OCI-LY1 (cell line): Measurements from ENCODE around the gene DCAF4.

Experiments used
- CTCF ChIP-seq: fragments of 200-600 bp; sonication (generic), shearing (Covaris generic); IDR thresholded peaks from 2 replicates; pipeline ENCODE4 v1.5.1; 2017; ENCODE audit warnings: mild to moderate bottlenecking, antibody characterized with exemption, low read length, moderate library complexity, mixed read lengths
- EZH2 ChIP-seq: fragments of 200-600 bp; sonication (generic), shearing (Covaris generic); IDR thresholded peaks from 2 replicates; pipeline ENCODE4 v1.8.0; 2017; ENCODE audit warnings: borderline replicate concordance, mixed run types, mild to moderate bottlenecking, antibody characterized with exemption, low read length, moderate library complexity, mixed read lengths

GRCh38 chr14:73008501-73008900 lies 82.2 kb downstream of the DCAF4 start:
- TF ChIP-seq CTCF (no peak), EZH2 (no peak)
